ENCODE data around the gene AGFG2.

Gene AGFG2

GRCh38 chr7:100573691-100574361 is 34.8 kb downstream of the AGFG2 start, which contains the start of gene SAP25:
Gene SAP25, minus strand, starts transcription at chr7:100573900. Its CDS starts 158 bp downstream, at chr7:100573742.
- peak; percentile 3 for DNase-seq

- DNase-seq: no peak
Observed at GRCh38 chr7:100574362-100575205, 35.6 kb downstream of the AGFG2 start.

- DNase-seq: no peak
Observed at GRCh38 chr7:100575206-100575631, 36.2 kb downstream of the AGFG2 start.

GRCh38 chr7:100575746-100576383 is 36.9 kb downstream of the AGFG2 start:
- DNase-seq: no peak

- no peak for DNase-seq
Observed at GRCh38 chr7:100576384-100576993, 37.5 kb downstream of the AGFG2 start.

- no peak for DNase-seq
Observed at GRCh38 chr7:100577103-100577502, 38.1 kb downstream of the AGFG2 start.

GRCh38 chr7:100577507-100577906 is 38.5 kb downstream of the AGFG2 start:
- no peak for DNase-seq

GRCh38 chr7:100578246-100579183 is 39.5 kb downstream of the AGFG2 start:
- no peak for DNase-seq

- no peak for DNase-seq
Observed at GRCh38 chr7:100580466-100581283, 41.7 kb downstream of the AGFG2 start.

GRCh38 chr7:100582041-100582579 is 43.1 kb downstream of the AGFG2 start:
- DNase-seq: no peak

GRCh38 chr7:100582650-100583049 is 43.6 kb downstream of the AGFG2 start:
- no peak for DNase-seq

GRCh38 chr7:100583132-100584053 is 44.4 kb downstream of the AGFG2 start:
- no peak for DNase-seq

- no peak for DNase-seq
Observed at GRCh38 chr7:100584054-100584682, 45.2 kb downstream of the AGFG2 start.

GRCh38 chr7:100584683-100585510 is 45.9 kb downstream of the AGFG2 start:
- no peak for DNase-seq

GRCh38 chr7:100585511-100586265 is 46.7 kb downstream of the AGFG2 start, which contains the start of gene LRCH4:
Gene LRCH4, minus strand, starts transcription at chr7:100586129. Its CDS starts 29 bp downstream, at chr7:100586100.
- DNase-seq: peak; percentile 12

GRCh38 chr7:100586266-100587025 is 47.4 kb downstream of the AGFG2 start, which contains the start of gene FBXO24:
Gene FBXO24, plus strand, starts transcription at chr7:100586328. Its CDS starts 298 bp downstream, at chr7:100586626.
- peak; percentile 100 for DNase-seq
